Ishikawa (cell line): Measurements from ENCODE around the gene ABAT.

Source experiments
- CEBPB ChIP-seq: IDR thresholded peaks from 2 replicates; pipeline ENCODE4 v1.6.1; 2012
- EP300 ChIP-seq: IDR thresholded peaks from 2 replicates; pipeline ENCODE4 v1.6.1; 2012; ENCODE audit warnings: borderline replicate concordance
- NFIC ChIP-seq: IDR thresholded peaks from 2 replicates; pipeline ENCODE4 v1.6.1; 2012
- RAD21 ChIP-seq: IDR thresholded peaks from 2 replicates; pipeline ENCODE4 v1.6.1; 2012; ENCODE audit warnings: low read depth
- TAF1 ChIP-seq: IDR thresholded peaks from 2 replicates; pipeline ENCODE4 v1.6.1; 2012; ENCODE audit warnings: low read depth, mild to moderate bottlenecking
- TEAD4 ChIP-seq: IDR thresholded peaks from 2 replicates; pipeline ENCODE4 v1.6.1; 2012
- ZBTB7A ChIP-seq: IDR thresholded peaks from 2 replicates; pipeline ENCODE4 v1.6.1; 2012; ENCODE audit warnings: low read depth
- TF ChIP-seq, protein P1 (sequence below): IDR thresholded peaks from 2 replicates; pipeline ENCODE4 v1.6.1; 2012

DNA sequence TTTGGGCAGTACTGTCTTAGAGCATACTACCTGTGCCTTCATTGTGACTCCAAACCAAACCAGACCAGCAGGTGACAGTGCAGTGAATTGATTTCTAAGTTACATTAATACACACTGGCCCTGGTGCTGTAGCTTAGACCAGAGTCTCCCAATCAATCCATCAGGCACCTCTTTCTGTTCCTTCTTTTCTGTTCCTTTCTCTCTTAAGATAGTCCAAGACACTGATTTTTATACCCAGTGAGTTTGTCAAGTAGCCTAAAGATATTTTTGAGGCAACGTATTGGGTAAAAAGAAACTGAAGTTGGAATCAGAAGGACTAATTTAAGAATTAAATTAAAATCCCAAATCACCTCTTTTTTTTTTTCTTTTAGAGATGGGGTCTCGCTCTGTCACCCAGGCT is 43.1 kb downstream of the ABAT start:
- TF ChIP-seq, protein P1, sequence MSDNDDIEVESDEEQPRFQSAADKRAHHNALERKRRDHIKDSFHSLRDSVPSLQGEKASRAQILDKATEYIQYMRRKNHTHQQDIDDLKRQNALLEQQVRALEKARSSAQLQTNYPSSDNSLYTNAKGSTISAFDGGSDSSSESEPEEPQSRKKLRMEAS, result no peak
- TF ChIP-seq EP300 (no peak), NFIC (no peak), RAD21 (no peak), CEBPB (no peak), TEAD4 (no peak), ZBTB7A (no peak), TAF1 (no peak)
